ENCODE results near the gene HIPK1.

DNA sequence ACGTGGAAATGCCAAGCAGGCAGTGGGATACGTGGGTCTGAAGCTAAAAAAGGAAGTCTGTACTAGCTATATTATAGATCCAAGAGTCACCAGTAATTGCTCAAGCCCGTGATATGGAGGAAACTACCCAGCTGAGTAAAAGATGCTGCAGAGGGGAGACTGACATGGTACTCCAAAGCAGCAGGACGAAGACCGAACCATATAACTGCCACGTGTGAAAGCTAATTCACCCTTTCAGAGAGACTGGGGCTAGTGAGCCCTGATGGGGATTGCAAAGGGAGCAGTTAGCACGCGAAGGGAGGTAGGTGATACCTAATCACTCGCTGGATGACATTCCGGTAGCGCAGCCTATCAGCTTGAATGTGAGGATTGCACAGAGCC is 24.8 kb upstream of the HIPK1 start:
- TF ChIP-seq EZH2 (IDR thresholded peaks at IDR 0.05; ENCODE audit: insufficient read depth, poor library complexity, severe bottlenecking) (no peak), EZH2phosphoT487 (IDR thresholded peaks at IDR 0.05; ENCODE audit: insufficient read depth, low read depth) (no peak)
